Measurements from ENCODE around the gene CALY.

Gene CALY

GRCh38 chr10:133292919-133293809 is 43.5 kb downstream of the CALY start:
- DNase-seq = no peak

- DNase-seq = no peak
Observed at GRCh38 chr10:133289761-133290160, 46.9 kb downstream of the CALY start.

DNA sequence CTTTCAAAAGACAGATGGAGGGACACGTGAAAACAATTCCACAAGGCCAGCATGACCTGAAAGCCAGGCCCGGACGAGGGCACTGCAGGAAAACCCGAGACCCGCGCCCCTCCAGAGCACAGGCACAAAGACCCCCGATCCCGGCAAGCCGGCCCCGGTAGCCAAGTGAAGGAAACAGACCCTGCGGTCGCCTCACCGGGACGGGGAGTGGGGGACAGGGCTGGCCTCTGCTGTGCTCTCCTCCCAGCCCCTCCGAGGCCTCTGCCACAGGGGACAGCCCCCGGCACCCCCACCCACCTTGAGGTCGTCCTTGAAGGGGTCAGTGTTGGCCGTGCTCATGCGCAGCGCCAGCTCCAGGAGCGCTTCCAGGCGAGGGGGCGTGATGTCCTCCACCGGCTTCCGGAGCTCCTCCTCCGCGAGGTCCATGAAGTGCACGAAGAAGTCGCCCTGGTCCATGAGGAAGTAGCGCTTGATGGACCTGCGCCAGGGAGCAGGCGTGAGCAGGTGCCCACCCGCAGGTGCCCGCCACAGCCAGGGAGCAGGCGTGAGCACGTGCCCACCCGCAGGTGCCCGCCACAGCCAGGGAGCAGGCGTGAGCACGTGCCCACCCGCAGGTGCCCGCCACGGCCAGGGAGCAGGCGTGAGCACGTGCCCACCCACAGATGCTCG is 48.7 kb downstream of the CALY start:
- DNase-seq = no peak

- DNase-seq = no peak
Observed at GRCh38 chr10:133286366-133286765, 50.3 kb downstream of the CALY start.

- no peak for DNase-seq
Observed at GRCh38 chr10:133285217-133285616, 51.5 kb downstream of the CALY start.

DNA sequence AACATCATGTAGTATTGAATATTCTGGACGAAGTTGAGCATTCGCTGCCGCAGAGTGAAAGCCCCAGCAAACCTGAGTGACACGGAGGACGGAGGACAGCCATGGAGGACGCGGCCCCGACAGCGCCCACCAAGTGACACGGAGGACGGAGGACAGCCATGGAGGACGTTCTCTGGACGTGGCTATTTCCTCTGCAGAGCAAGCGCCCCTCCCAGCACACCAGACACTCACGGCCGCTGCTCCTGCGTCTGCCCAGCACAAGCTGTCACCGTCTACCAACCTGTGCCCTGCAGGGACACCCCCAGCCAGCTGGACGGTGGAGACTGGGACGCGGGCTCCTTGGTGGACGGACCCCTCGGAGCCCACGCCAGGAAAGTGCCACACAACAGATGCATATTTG is 52.8 kb downstream of the CALY start:
- DNase-seq = no peak

- no peak for DNase-seq
Observed at GRCh38 chr10:133282846-133283390, 53.8 kb downstream of the CALY start.

- no peak for DNase-seq
Observed at GRCh38 chr10:133281628-133282372, 54.9 kb downstream of the CALY start.

- no peak for DNase-seq
Observed at GRCh38 chr10:133281084-133281483, 55.6 kb downstream of the CALY start.

DNA sequence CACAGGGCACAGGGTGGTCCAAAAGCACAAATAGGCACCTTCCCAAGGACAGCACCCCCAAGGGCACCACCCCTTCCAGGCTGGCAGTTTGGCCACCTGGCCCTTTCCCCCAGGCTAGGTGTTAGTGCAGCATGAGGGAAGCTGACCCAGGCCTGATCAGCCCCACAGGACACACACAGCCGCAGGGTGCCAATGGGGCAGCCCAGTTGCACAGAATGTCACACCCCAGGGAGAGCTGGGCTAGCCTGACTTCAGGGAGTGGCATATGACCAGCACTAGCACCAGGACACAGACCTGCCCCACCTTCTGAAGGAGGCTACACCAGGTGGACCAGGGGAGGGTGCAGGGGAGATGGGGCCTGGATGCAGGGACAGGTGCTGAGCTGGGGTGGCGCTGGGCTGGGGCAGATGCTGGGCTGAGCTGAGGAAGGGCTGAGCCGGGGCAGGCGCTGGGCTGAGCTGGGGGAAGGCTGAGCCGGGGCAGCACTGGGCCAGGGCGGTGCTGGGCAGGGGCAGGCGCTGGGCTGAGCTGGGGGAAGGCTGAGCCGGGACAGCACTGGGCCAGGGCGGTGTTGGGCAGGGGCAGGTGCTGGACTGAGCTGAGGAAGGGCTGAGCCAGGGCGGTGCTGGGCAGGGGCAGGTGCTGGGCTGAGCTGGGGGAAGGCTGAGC is 56.2 kb downstream of the CALY start:
- no peak for DNase-seq

DNA sequence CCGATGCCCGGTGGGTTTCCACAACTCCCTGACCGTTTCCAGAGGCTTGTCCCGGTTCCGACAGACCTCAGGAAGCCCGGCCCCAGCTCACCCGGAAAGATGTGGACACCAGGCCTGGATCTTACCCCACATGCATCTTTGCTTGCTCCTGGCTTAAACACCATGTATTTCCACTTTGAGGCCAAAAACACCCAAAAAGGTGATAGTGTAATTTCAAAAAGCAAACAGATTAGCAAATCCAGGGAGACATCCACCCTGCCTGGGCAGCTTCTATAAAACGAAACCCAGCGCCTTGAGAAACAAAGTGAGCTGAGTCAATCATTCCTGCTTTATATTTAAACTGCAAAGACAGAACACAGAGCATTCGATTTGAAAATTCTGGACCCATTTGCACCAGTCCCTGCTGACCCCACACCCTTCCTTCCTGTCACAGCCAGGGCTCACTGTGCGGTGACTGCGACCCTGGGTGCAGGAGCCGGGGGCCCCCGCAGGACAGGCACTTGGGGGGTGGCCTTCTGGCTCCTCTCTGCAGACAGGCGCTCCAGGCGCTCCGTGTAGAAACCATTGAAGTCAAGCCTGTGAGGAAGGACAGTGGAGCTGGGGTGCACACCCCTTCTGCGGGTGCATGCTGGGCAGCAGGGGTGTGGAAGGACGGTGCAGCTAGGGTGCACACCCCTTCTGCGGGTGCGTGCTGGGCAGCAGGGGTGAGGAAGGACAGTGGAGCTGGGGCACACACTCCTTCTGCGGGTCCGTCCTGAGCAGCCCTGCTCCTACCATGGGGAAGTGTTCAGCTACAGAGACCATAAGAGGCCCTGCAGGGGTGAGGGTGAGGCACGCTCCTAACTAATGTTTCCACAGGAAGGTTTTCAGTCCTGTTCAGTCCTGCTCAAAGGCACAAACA is 57.1 kb downstream of the CALY start:
- no peak for DNase-seq

GRCh38 chr10:133278577-133279265 is 58.0 kb downstream of the CALY start:
- peak in 5 of 56 donors; percentile 8 to 35 (median 21) for DNase-seq

GRCh38 chr10:133277993-133278576 is 58.6 kb downstream of the CALY start:
- DNase-seq = no peak

- no peak for DNase-seq
Observed at GRCh38 chr10:133277277-133277992, 59.3 kb downstream of the CALY start.

DNA sequence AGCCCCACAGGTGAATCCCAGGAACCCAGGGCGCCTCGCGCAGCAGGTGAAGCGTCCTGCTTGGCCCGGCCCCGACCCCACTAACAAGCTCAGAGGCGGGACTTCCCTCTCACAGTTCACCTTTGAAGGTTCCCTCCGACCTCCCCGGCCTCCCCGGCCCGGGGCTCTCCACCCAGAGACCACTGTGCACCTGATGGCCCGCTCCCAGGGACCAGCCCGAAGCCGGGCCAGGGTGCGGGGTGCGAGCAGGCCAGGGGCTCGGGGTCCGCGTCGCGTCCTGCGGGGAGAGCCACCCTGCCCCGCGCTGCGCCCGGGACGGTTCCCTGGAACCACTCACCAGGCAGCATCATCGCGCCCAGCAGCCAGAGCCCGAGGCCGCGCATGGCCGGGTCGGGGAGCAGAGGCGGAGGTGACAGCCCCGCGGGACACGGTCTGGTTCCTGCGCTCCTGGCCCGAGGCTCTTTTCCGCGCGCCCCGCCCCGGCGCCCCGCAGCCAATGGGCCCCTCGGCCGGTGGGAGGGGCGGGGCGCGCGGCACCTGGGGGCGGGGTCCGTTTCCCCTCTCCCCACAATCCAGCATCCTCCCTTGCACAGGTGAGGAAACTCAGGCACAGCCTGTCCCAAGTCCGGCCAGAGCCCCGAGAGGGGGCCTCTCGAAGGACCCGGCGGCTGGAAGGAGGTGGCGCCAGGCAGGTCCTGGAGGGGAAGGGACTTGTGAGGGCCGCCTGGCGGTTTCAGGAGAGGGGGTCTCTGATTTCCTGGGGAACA is 60.1 kb downstream of the CALY start, which contains the start of gene ADAM8:
ADAM8 (minus strand) TSS at position 434 of the 767 bp plus-strand sequence; CDS start at position 383, 51 bp downstream.
- no peak for DNase-seq

- DNase-seq = no peak
Observed at GRCh38 chr10:133276100-133276434, 60.6 kb downstream of the CALY start.

- DNase-seq = no peak
Observed at GRCh38 chr10:133275684-133276092, 61.0 kb downstream of the CALY start.

Data from amygdala (tissue), 56 donors.